Activated T-helper 17 cell treated with anti-CD3 and anti-CD28 coated beads, Interleukin-2, amount 50 U/mL, for 72 hours (primary cell): ENCODE measurements around the gene TMTC4. TPM values are rescaled to one million over a fixed set of nuclear protein-coding genes. Genes with fewer than 3 reads are reported as not detected.
"Not testable (repeated sequence)": the region's sequence is repeated elsewhere in the genome, so short reads cannot be mapped to it uniquely, and the experiment has no call there.

Source experiments
- ATAC-seq: fragments of 150-1000 bp; cut with Tn5 transposase; replicated peaks from 2 replicates; pipeline ENCODE4 v1.10.0; 2021; ENCODE audit warnings: mild to moderate bottlenecking, moderate library complexity
- H3K27ac Mint-ChIP-seq: one replicate; pipeline ENCODE4 v1.8.0; 2022; ENCODE audit warnings: mixed read lengths
- H3K27me3 Mint-ChIP-seq: one replicate; pipeline ENCODE4 v1.8.0; 2022; ENCODE audit warnings: mixed read lengths
- H3K36me3 Mint-ChIP-seq: one replicate; pipeline ENCODE4 v1.8.0; 2022; ENCODE audit warnings: low read depth, mild to moderate bottlenecking, mixed read lengths
- H3K4me1 Mint-ChIP-seq: one replicate; pipeline ENCODE4 v1.8.0; 2022; ENCODE audit warnings: mixed read lengths
- H3K4me3 Mint-ChIP-seq: one replicate; pipeline ENCODE4 v1.8.0; 2022; ENCODE audit warnings: mild to moderate bottlenecking, mixed read lengths
- H3K9me3 Mint-ChIP-seq: one replicate; pipeline ENCODE4 v1.8.0; 2022; ENCODE audit warnings: mixed read lengths
- total RNA-seq, 2 donors: library from RNA; stranded (reverse); gene quantifications; one replicate each; pipeline ENCODE4 v1.2.3, GENCODE V29; 2022

The TMTC4 gene
- 10 to 100 TPM; 11.5 to 14.0 TPM for total RNA-seq

- H3K27ac Mint-ChIP-seq: peak within 1 kb of the TSS; percentile 88
- H3K4me1 Mint-ChIP-seq: peaks cover 15% of the 10 kb centered on the region
- H3K4me3 Mint-ChIP-seq: peak within 1 kb of the TSS; percentile 86
- no peaks in the 10 kb centered on the region for H3K9me3 Mint-ChIP-seq
- peaks cover 3% of the 10 kb centered on the region for H3K27me3 Mint-ChIP-seq
- peak; percentile 51 for ATAC-seq
- peaks cover 4% of the 10 kb centered on the region for H3K36me3 Mint-ChIP-seq
Observed at GRCh38 chr13:100674572-100674871, at the start of gene TMTC4. Gene TMTC4 (minus strand): TSS chr13:100674795. CDS start chr13:100670362, 4,433 bp downstream.

- H3K27me3 Mint-ChIP-seq: peaks cover 16% of the 10 kb centered on the region
- no peaks in the 10 kb centered on the region for H3K4me1 Mint-ChIP-seq
- H3K36me3 Mint-ChIP-seq: no peaks in the 10 kb centered on the region
- ATAC-seq: no peak
- peaks cover 4% of the 10 kb centered on the region for H3K9me3 Mint-ChIP-seq
- no peak overlapping the region for H3K4me3 Mint-ChIP-seq
- no peak overlapping the region for H3K27ac Mint-ChIP-seq
Observed at GRCh38 chr13:100722517-100722916, 47.9 kb upstream of the TMTC4 start.

- no peaks in the 10 kb centered on the region for H3K4me1 Mint-ChIP-seq
- no peaks in the 10 kb centered on the region for H3K36me3 Mint-ChIP-seq
- H3K27ac Mint-ChIP-seq: no peak overlapping the region
- H3K9me3 Mint-ChIP-seq: peaks cover 4% of the 10 kb centered on the region
- peak; percentile 46 for ATAC-seq
- peaks cover 18% of the 10 kb centered on the region for H3K27me3 Mint-ChIP-seq
- H3K4me3 Mint-ChIP-seq: no peak overlapping the region
Observed at GRCh38 chr13:100721885-100722512, 47.4 kb upstream of the TMTC4 start.

GRCh38 chr13:100715604-100716003 is 41.0 kb upstream of the TMTC4 start:
- peaks cover 9% of the 10 kb centered on the region for H3K27me3 Mint-ChIP-seq
- no peaks in the 10 kb centered on the region for H3K4me1 Mint-ChIP-seq
- no peak overlapping the region for H3K27ac Mint-ChIP-seq
- no peaks in the 10 kb centered on the region for H3K36me3 Mint-ChIP-seq
- peaks cover 4% of the 10 kb centered on the region for H3K9me3 Mint-ChIP-seq
- ATAC-seq: no peak
- no peak overlapping the region for H3K4me3 Mint-ChIP-seq

GRCh38 chr13:100714478-100714877 is 39.9 kb upstream of the TMTC4 start:
- Mint-ChIP-seq H3K36me3 (no peaks in the 10 kb centered on the region), H3K27ac (no peak overlapping the region), H3K27me3 (peaks cover 9% of the 10 kb centered on the region), H3K9me3 (no peaks in the 10 kb centered on the region), H3K4me3 (no peak overlapping the region), H3K4me1 (no peaks in the 10 kb centered on the region)
- ATAC-seq: no peak

- no peak overlapping the region for H3K4me3 Mint-ChIP-seq
- ATAC-seq: no peak
- H3K4me1 Mint-ChIP-seq: no peaks in the 10 kb centered on the region
- H3K36me3 Mint-ChIP-seq: no peaks in the 10 kb centered on the region
- H3K9me3 Mint-ChIP-seq: no peaks in the 10 kb centered on the region
- H3K27ac Mint-ChIP-seq: no peak overlapping the region
- H3K27me3 Mint-ChIP-seq: no peaks in the 10 kb centered on the region
Observed at GRCh38 chr13:100710176-100710575, 35.6 kb upstream of the TMTC4 start.

- Mint-ChIP-seq H3K36me3 (no peaks in the 10 kb centered on the region), H3K9me3 (no peaks in the 10 kb centered on the region), H3K4me1 (no peaks in the 10 kb centered on the region), H3K4me3 (no peak overlapping the region), H3K27ac (no peak overlapping the region), H3K27me3 (no peaks in the 10 kb centered on the region)
- peak; percentile 76 for ATAC-seq
Observed at GRCh38 chr13:100707818-100708740, 33.5 kb upstream of the TMTC4 start.

GRCh38 chr13:100698331-100698730 is 23.7 kb upstream of the TMTC4 start:
- not testable (repeated sequence) for H3K27me3 Mint-ChIP-seq, H3K4me1 Mint-ChIP-seq, H3K36me3 Mint-ChIP-seq, H3K9me3 Mint-ChIP-seq, H3K4me3 Mint-ChIP-seq, ATAC-seq, H3K27ac Mint-ChIP-seq

- Mint-ChIP-seq H3K9me3 (no peaks in the 10 kb centered on the region), H3K27ac (no peak overlapping the region), H3K4me3 (no peak overlapping the region), H3K36me3 (no peaks in the 10 kb centered on the region), H3K4me1 (no peaks in the 10 kb centered on the region), H3K27me3 (peaks cover 21% of the 10 kb centered on the region)
- no peak for ATAC-seq
Observed at GRCh38 chr13:100695509-100695773, 20.8 kb upstream of the TMTC4 start.

- no peaks in the 10 kb centered on the region for H3K36me3 Mint-ChIP-seq
- H3K4me3 Mint-ChIP-seq: no peak overlapping the region
- H3K9me3 Mint-ChIP-seq: no peaks in the 10 kb centered on the region
- peaks cover 21% of the 10 kb centered on the region for H3K27me3 Mint-ChIP-seq
- no peak overlapping the region for H3K27ac Mint-ChIP-seq
- H3K4me1 Mint-ChIP-seq: no peaks in the 10 kb centered on the region
- peak; percentile 45 for ATAC-seq
Observed at GRCh38 chr13:100694722-100695508, 20.3 kb upstream of the TMTC4 start.

GRCh38 chr13:100689191-100689590 is 14.6 kb upstream of the TMTC4 start:
- no peak overlapping the region for H3K27ac Mint-ChIP-seq

GRCh38 chr13:100680131-100680530 is 5.5 kb upstream of the TMTC4 start:
- no peak overlapping the region for H3K27ac Mint-ChIP-seq
- ATAC-seq: no peak
- peaks cover 10% of the 10 kb centered on the region for H3K4me1 Mint-ChIP-seq
- H3K36me3 Mint-ChIP-seq: no peaks in the 10 kb centered on the region
- peaks cover 3% of the 10 kb centered on the region for H3K27me3 Mint-ChIP-seq
- no peaks in the 10 kb centered on the region for H3K9me3 Mint-ChIP-seq
- no peak overlapping the region for H3K4me3 Mint-ChIP-seq

More at GRCh38 chr13:100689191-100689590, 14.6 kb upstream of the TMTC4 start:
- no peaks in the 10 kb centered on the region for H3K36me3 Mint-ChIP-seq
- H3K4me3 Mint-ChIP-seq: no peak overlapping the region
- no peaks in the 10 kb centered on the region for H3K4me1 Mint-ChIP-seq
- no peak for ATAC-seq
- H3K9me3 Mint-ChIP-seq: peaks cover 16% of the 10 kb centered on the region
- peaks cover 18% of the 10 kb centered on the region for H3K27me3 Mint-ChIP-seq

- not testable (repeated sequence) for H3K27ac Mint-ChIP-seq, ATAC-seq, H3K9me3 Mint-ChIP-seq, H3K27me3 Mint-ChIP-seq, H3K36me3 Mint-ChIP-seq, H3K4me3 Mint-ChIP-seq
- peaks cover 15% of the 10 kb centered on the region for H3K4me1 Mint-ChIP-seq
Observed at GRCh38 chr13:100677128-100677527, 2.5 kb upstream of the TMTC4 start.

- H3K4me1 Mint-ChIP-seq: peaks cover 15% of the 10 kb centered on the region
- peak overlapping the region; percentile 74 for H3K27ac Mint-ChIP-seq
- peak overlapping the region; percentile 86 for H3K4me3 Mint-ChIP-seq
- no peaks in the 10 kb centered on the region for H3K9me3 Mint-ChIP-seq
- no peaks in the 10 kb centered on the region for H3K36me3 Mint-ChIP-seq
- H3K27me3 Mint-ChIP-seq: peaks cover 3% of the 10 kb centered on the region
- ATAC-seq: no peak
Observed at GRCh38 chr13:100675661-100676129, 1.1 kb upstream of the TMTC4 start.
